ENCODE results near the gene ZSCAN18. TPM values are rescaled to one million over a fixed set of nuclear protein-coding genes. Genes with fewer than 3 reads are reported as not detected.

The ZSCAN18 gene
- total RNA-seq, 4 donors from 2014 or later = 30.4 to 50.0 (median 42.8) TPM

GRCh38 chr19:58042495-58043340, 55.3 kb downstream of the ZSCAN18 start:
- no peak for TF ChIP-seq POLR2AphosphoS5 (IDR thresholded peaks at IDR 0.05)
- intact Hi-C loops (cut with DNase I; ENCODE audit: low total_unique reads) (no loop called here), in situ Hi-C loops (cut with MboI; ENCODE audit: low pct_ligation_motif_present in 1 of 4, low pct_unique_long_range_greater_than_20kb in 1 of 4, low sequenced_read_pairs in 3 of 4) (no loop called here)
- no peak overlapping the region for H3K4me3 ChIP-seq
- DNase-seq = no peak
- H3K4me1 ChIP-seq = no peaks in the 10 kb centered on the region
- H3K27ac ChIP-seq = no peak overlapping the region
- H3K9me3 ChIP-seq = peaks cover 16 to 41% of the 10 kb centered on the region in 2 donors
- no peaks in the 10 kb centered on the region for H3K27me3 ChIP-seq
- no peaks in the 10 kb centered on the region for H3K36me3 ChIP-seq
- WGBS, 2 donors (ENCODE audit: low coverage in 1 of 2) = 46 to 70% methylated on average over 5 to 52 of the region's 54 CpGs

GRCh38 chr19:58040751-58041525, 57.1 kb downstream of the ZSCAN18 start:
- Histone ChIP-seq H3K9me3 (peaks cover 8 to 41% of the 10 kb centered on the region in 2 donors), H3K27me3 (no peaks in the 10 kb centered on the region), H3K36me3 (no peaks in the 10 kb centered on the region), H3K27ac (no peak overlapping the region), H3K4me3 (no peak overlapping the region), H3K4me1 (no peaks in the 10 kb centered on the region)
- 90% methylated on average over 6 to 21 of the region's 21 CpGs for WGBS, 2 donors (ENCODE audit: low coverage in 1 of 2)
- no peak for DNase-seq
- TF ChIP-seq, protein P1, sequence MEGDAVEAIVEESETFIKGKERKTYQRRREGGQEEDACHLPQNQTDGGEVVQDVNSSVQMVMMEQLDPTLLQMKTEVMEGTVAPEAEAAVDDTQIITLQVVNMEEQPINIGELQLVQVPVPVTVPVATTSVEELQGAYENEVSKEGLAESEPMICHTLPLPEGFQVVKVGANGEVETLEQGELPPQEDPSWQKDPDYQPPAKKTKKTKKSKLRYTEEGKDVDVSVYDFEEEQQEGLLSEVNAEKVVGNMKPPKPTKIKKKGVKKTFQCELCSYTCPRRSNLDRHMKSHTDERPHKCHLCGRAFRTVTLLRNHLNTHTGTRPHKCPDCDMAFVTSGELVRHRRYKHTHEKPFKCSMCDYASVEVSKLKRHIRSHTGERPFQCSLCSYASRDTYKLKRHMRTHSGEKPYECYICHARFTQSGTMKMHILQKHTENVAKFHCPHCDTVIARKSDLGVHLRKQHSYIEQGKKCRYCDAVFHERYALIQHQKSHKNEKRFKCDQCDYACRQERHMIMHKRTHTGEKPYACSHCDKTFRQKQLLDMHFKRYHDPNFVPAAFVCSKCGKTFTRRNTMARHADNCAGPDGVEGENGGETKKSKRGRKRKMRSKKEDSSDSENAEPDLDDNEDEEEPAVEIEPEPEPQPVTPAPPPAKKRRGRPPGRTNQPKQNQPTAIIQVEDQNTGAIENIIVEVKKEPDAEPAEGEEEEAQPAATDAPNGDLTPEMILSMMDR (IDR thresholded peaks at IDR 0.05) = no peak
- TF ChIP-seq EP300 (IDR thresholded peaks at IDR 0.05; ENCODE audit: low read depth) = no peak
- TF ChIP-seq POLR2A (IDR thresholded peaks at IDR 0.05) = no peak
- TF ChIP-seq POLR2AphosphoS5 (IDR thresholded peaks at IDR 0.05) = no peak
- in situ Hi-C loops (cut with MboI; ENCODE audit: low pct_ligation_motif_present in 1 of 4, low pct_unique_long_range_greater_than_20kb in 1 of 4, low sequenced_read_pairs in 3 of 4) (no loop called here), intact Hi-C loops (cut with DNase I; ENCODE audit: low total_unique reads) (no loop called here)

DNA sequence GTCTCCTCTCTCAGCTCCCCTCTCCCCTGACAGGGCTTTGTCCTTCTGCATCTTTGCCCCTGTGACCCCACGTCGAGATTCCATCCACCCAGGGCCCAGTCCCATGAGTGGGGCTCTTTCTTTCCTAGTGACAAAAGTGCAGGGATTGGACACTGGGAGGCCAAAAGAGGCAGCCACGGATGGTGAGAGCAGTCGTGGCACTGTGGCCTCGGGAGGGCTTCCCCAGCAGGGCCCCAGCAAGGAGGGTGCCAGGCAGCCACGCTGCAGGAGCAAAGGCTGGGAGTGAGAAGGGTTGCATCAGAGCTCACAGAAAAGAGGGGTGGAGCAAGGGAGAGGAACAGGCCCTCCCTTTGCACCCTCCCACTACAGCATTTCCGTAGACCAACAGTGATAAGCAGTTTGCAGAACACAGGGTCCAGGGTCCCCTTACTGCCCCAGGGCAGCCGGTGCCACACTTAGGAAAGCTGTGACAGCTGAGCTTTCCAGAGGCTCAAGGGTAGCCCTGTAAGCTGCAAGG, 59.3 kb downstream of the ZSCAN18 start:
- H3K27ac ChIP-seq = no peak overlapping the region
- H3K9me3 ChIP-seq = peaks cover 8 to 33% of the 10 kb centered on the region in 2 donors
- TF ChIP-seq, protein P1 (IDR thresholded peaks at IDR 0.05) = no peak
- TF ChIP-seq POLR2A (IDR thresholded peaks at IDR 0.05) (no peak), EP300 (IDR thresholded peaks at IDR 0.05; ENCODE audit: low read depth) (no peak)
- no peaks in the 10 kb centered on the region for H3K4me1 ChIP-seq
- 41% methylated on average over 8 of the region's 8 CpGs; no CpG with 5 or more reads in 1 of the 2 donors for WGBS, 2 donors (ENCODE audit: low coverage in 1 of 2)
- intact Hi-C loops (cut with DNase I; ENCODE audit: low total_unique reads) (no loop called here), in situ Hi-C loops (cut with MboI; ENCODE audit: low pct_ligation_motif_present in 1 of 4, low pct_unique_long_range_greater_than_20kb in 1 of 4, low sequenced_read_pairs in 3 of 4) (no loop called here)
- H3K36me3 ChIP-seq = no peaks in the 10 kb centered on the region
- DNase-seq = no peak
- no peaks in the 10 kb centered on the region for H3K27me3 ChIP-seq
- no peak overlapping the region for H3K4me3 ChIP-seq

- DNase-seq = no peak
- intact Hi-C loops (cut with DNase I; ENCODE audit: low total_unique reads) = no loop called here
- peaks cover 7 to 29% of the 10 kb centered on the region in 2 donors for H3K9me3 ChIP-seq
- TF ChIP-seq, protein P1 (IDR thresholded peaks at IDR 0.05) = no peak
- no peak overlapping the region for H3K27ac ChIP-seq
- H3K4me1 ChIP-seq = no peaks in the 10 kb centered on the region
- WGBS, 2 donors (ENCODE audit: low coverage in 1 of 2) = 57% methylated on average over 43 of the region's 44 CpGs; no CpG with 5 or more reads in 1 of the 2 donors
- H3K4me3 ChIP-seq = no peak overlapping the region
- in situ Hi-C loops (cut with MboI; ENCODE audit: low pct_ligation_motif_present in 1 of 4, low pct_unique_long_range_greater_than_20kb in 1 of 4, low sequenced_read_pairs in 3 of 4) = no loop called here
- no peaks in the 10 kb centered on the region for H3K27me3 ChIP-seq
- no peaks in the 10 kb centered on the region for H3K36me3 ChIP-seq
Measured at GRCh38 chr19:58037927-58038687, 59.9 kb downstream of the ZSCAN18 start.
